GM12878 (cell line): ENCODE data around the gene CAMK2A. TPM values are rescaled to one million over a fixed set of nuclear protein-coding genes. Genes with fewer than 3 reads are reported as not detected.

Source experiments
- ATAC-seq: fragments of 200-7000 bp; cut with Tn5 transposase; 3 replicates; pipeline ENCODE4 v1.9.1; 2020; ENCODE audit warnings: mild to moderate bottlenecking, moderate library complexity
- BruUV-seq: library from RNA; stranded (reverse); fragments of 400-500 nt; replicated peaks from 2 replicates; lab custom pipeline; 2021; lab: Mats Ljungman, UMichigan
- CTCF ChIA-PET: fragments of 300-600 bp; sonication (Branson Sonifier 250); formaldehyde crosslinking; extraction: SDS; loops from one replicate; lab custom pipeline; 2021; ENCODE audit warnings: inconsistent platforms; lab: Yijun Ruan, JAX
- POLR2A ChIA-PET: fragments of 350-600 bp; formaldehyde crosslinking; extraction: SDS; loops from one replicate; lab custom pipeline; 2021; ENCODE audit warnings: inconsistent platforms; lab: Charles Lee
- RAD21 ChIA-PET: fragments of 300-600 bp; sonication (Branson Sonifier 250); formaldehyde crosslinking; loops from one replicate; lab custom pipeline; 2023; ENCODE audit warnings: antibody characterized with exemption; ENCODE audit not compliant: unreplicated experiment; lab: Charles Lee
- SMC1A ChIA-PET: fragments of 300-600 bp; sonication (Branson Sonifier 250); formaldehyde crosslinking; loops from one replicate; lab custom pipeline; 2023; ENCODE audit not compliant: unreplicated experiment, uncharacterized antibody; lab: Charles Lee
- DNase-seq: peaks from one replicate; pipeline ENCODE4 v3.0.0-alpha.2; 2011; ENCODE audit warnings: low read depth, low spot score
- FAIRE-seq: peaks from 3 replicates; lab custom pipeline; 2011; peaks lifted over from hg19 to GRCh38; lab: Jason Lieb, UNC
- H2AFZ ChIP-seq: 2 replicates; pipeline ENCODE4 v1.6.0; 2011; ENCODE audit warnings: low read depth, low read length, control low read depth; ENCODE audit not compliant: control insufficient read depth
- H3K27ac ChIP-seq: 2 replicates; pipeline ENCODE4 v1.5.1; 2011; ENCODE audit warnings: control low read depth; ENCODE audit not compliant: control insufficient read depth, insufficient read depth
- H3K27me3 ChIP-seq, 2 experiments: replicated peaks in 1 of 2; 2 replicates each; pipeline versions ENCODE4 v1.6.0 to v1.6.1; 2011; ENCODE audit warnings: low read length in 1 of 2; ENCODE audit not compliant: control insufficient read depth in 2 of 2, insufficient read depth in 2 of 2
- H3K36me3 ChIP-seq, 2 experiments: 2 replicates each; pipeline ENCODE4 v1.5.1; 2011; ENCODE audit warnings: low read length in 1 of 2; ENCODE audit not compliant: control insufficient read depth in 2 of 2, insufficient read depth in 2 of 2
- H3K4me1 ChIP-seq: 2 replicates; pipeline ENCODE4 v1.6.1; 2011; ENCODE audit warnings: mild to moderate bottlenecking, low read length, moderate library complexity, mixed read lengths; ENCODE audit not compliant: control insufficient read depth, insufficient read depth
- H3K4me2 ChIP-seq: 2 replicates; pipeline ENCODE4 v1.6.0; 2011; ENCODE audit warnings: control low read depth; ENCODE audit not compliant: control insufficient read depth, insufficient read depth
- H3K4me3 ChIP-seq: fragments of 200-600 bp; sonication (generic); 2 replicates; pipeline ENCODE4 v1.5.1; 2016
- H3K79me2 ChIP-seq: 2 replicates; pipeline ENCODE4 v1.6.0; 2011; ENCODE audit warnings: low read length; ENCODE audit not compliant: control insufficient read depth, insufficient read depth
- H3K9ac ChIP-seq: 2 replicates; pipeline ENCODE4 v1.8.0; 2011; ENCODE audit warnings: low read length, control low read depth, mixed read lengths; ENCODE audit not compliant: control insufficient read depth, insufficient read depth
- H3K9me3 ChIP-seq: replicated peaks from 3 replicates; pipeline ENCODE4 v1.5.1; 2011; ENCODE audit warnings: mild to moderate bottlenecking, low read length; ENCODE audit not compliant: control insufficient read depth, insufficient read depth
- H4K20me1 ChIP-seq: 2 replicates; pipeline ENCODE4 v1.6.0; 2011; ENCODE audit not compliant: control insufficient read depth, insufficient read depth
- HCFC1 ChIP-seq: fragments of 150-350 bp; IDR thresholded peaks from 2 replicates; pipeline ENCODE4 v1.6.1; 2014; ENCODE audit warnings: low read length
- HDAC2 ChIP-seq: fragments of 200-600 bp; sonication (generic); IDR thresholded peaks from 2 replicates; pipeline ENCODE4 v1.6.1; 2017
- KAT2A ChIP-seq: conservative IDR thresholded peaks from 2 replicates; pipeline ENCODE4 v1.6.1; 2011; ENCODE audit warnings: low read depth, low read length; ENCODE audit not compliant: control insufficient read depth
- NFIC ChIP-seq: IDR thresholded peaks from 2 replicates; pipeline ENCODE4 v1.6.1; 2012; ENCODE audit warnings: low read depth, mild to moderate bottlenecking, inconsistent platforms, low read length, moderate library complexity
- PRDM15 ChIP-seq: fragments of 450-650 bp; formaldehyde crosslinking; IDR thresholded peaks from 2 replicates; pipeline ENCODE4 v1.4.0; 2020; ENCODE audit warnings: mild to moderate bottlenecking, moderate library complexity
- SIX5 ChIP-seq: IDR thresholded peaks from 2 replicates; pipeline ENCODE4 v1.6.1; 2011; ENCODE audit warnings: mild to moderate bottlenecking, low read depth, low read length, moderate library complexity; ENCODE audit not compliant: severe bottlenecking
- ZNF24 ChIP-seq: fragments of 450-650 bp; IDR thresholded peaks from 2 replicates; pipeline ENCODE4 v1.6.1; 2017; ENCODE audit warnings: antibody characterized with exemption, mild to moderate bottlenecking
- ZNF274 ChIP-seq: IDR thresholded peaks from one replicate; pipeline ENCODE4 v1.8.0; 2011; ENCODE audit not compliant: insufficient read length, insufficient read depth
- WGBS: methylation state at CpG from one replicate; pipeline ENCODE4 v1.1.6; 2016; ENCODE audit warnings: low lambda C conversion rate; ENCODE audit not compliant: insufficient replicate concordance, insufficient coverage; ENCODE audit errors: missing lambda C conversion rate; 5-methylcytosine and 5-hydroxymethylcytosine counted together
- in situ Hi-C: fragments of 300-500 bp; cut with MboI; formaldehyde crosslinking; loops from 9 replicates; pipeline ENCODE4 v1.14.3; 2018; ENCODE audit warnings: mixed read lengths
- intact Hi-C: fragments of 100-400 bp; cut with micrococcal nuclease; formaldehyde crosslinking; loops from one replicate; pipeline ENCODE4 v1.14.2; 2022; ENCODE audit not compliant: unreplicated experiment
- polyA plus RNA-seq, 11 experiments: library from polyadenylated mRNA; depleted of rRNA in 4 of 11; unstranded in 6 of 11; stranded (reverse) in 5 of 11; fragments of >200 nt; fragmentation: Nextera tagmentation in 4 of 11; fragmentation: Illumina TruSeq in 1 of 11; extraction: Ambion mirVana in 4 of 11; extraction: Trizol in 1 of 11; gene quantifications; 1 replicate in 1 of 11; 2 replicates in 10 of 11; pipeline versions ENCODE4 v1.2.1 to v1.2.3, GENCODE V29; 2011 to 2016; ENCODE audit warnings: inconsistent platforms in 2 of 11, missing spikeins in 2 of 11, low read depth in 1 of 11
- total RNA-seq, 4 experiments: library from RNA; depleted of rRNA in 3 of 4; stranded (reverse); fragments of >200 nt in 3 of 4; fragmentation: Illumina TruSeq in 1 of 4; extraction: Trizol in 1 of 4; gene quantifications; 2 replicates each; pipeline versions ENCODE4 v1.2.1 to v1.2.3, GENCODE V29; 2013 to 2021

CAMK2A gene
- total and polyA plus RNA-seq, 10 of the 15 experiments (the other 5 are each of a cell fraction or from before 2014, with no cell fraction given) = 0.11 TPM; not detected in 9

GRCh38 chr5:150293091-150293941, 3.7 kb upstream of the CAMK2A start (continued):
- TF ChIP-seq SIX5 (no peak), ZNF274 (no peak), HCFC1 (no peak)

- Histone ChIP-seq H3K4me3 (no peak overlapping the region), H2AFZ (no peak overlapping the region), H4K20me1 (no peaks in the 10 kb centered on the region), H3K36me3 (no peaks in the 10 kb centered on the region), H3K9me3 (no peaks in the 10 kb centered on the region), H3K27ac (no peak overlapping the region), H3K27me3 (no peaks in the 10 kb centered on the region; a peak in 1 of 4 replicates), H3K4me1 (no peaks in the 10 kb centered on the region), H3K79me2 (no peaks in the 10 kb centered on the region), H3K9ac (no peak overlapping the region), H3K4me2 (no peak overlapping the region)
- intact Hi-C loops = no loop called here
- ATAC-seq (no peak), FAIRE-seq (no peak), DNase-seq (no peak)
- ChIA-PET CTCF (interaction anchor here (0.5 to 1.9 kb wide), 2 partner anchors 59 to 1534 kb away, joined by 3 to 5 read pairs; no protein-coding TSS in a partner anchor), SMC1A (interaction anchor here (1.0 to 1.4 kb wide), 2 partner anchors 8 to 52 kb away, joined by 3 to 4 read pairs; no protein-coding TSS in a partner anchor), RAD21 (no interaction called here), POLR2A (interaction anchor here (0.6 kb wide), 2 partner anchors 132 to 331 kb away, joined by 3 to 4 read pairs; no protein-coding TSS in a partner anchor)
- 33% methylated on average over 12 of the region's 13 CpGs for WGBS
- in situ Hi-C loops = no loop called here
- no peak for TF ChIP-seq KAT2A
- TF ChIP-seq HDAC2 = no peak
- no peak for TF ChIP-seq ZNF24
- TF ChIP-seq NFIC = no peak
- TF ChIP-seq PRDM15 (CRISPR knock-in tag) = no peak
- BruUV-seq = no TSS peak
These were observed 2.1 kb upstream of the CAMK2A start for GRCh38 chr5:150291388-150292385.
